GM12878 (cell line): ENCODE results near the gene UBC. TPM values are rescaled to one million over a fixed set of nuclear protein-coding genes. Genes with fewer than 3 reads are reported as not detected.

Source experiments
- BCL11A ChIP-seq: IDR thresholded peaks from 2 replicates; pipeline ENCODE4 v1.6.1; 2011; ENCODE audit warnings: low read depth, low read length
- ETV6 ChIP-seq, 2 experiments: fragments of 450-650 bp in 1 of 2; IDR thresholded peaks in 1 of 2; conservative IDR thresholded peaks in 1 of 2; 2 replicates each; pipeline ENCODE4 v1.6.1; 2014; ENCODE audit warnings: antibody characterized with exemption in 1 of 2, borderline replicate concordance in 1 of 2, low read depth in 1 of 2, mild to moderate bottlenecking in 1 of 2, moderate library complexity in 1 of 2
- GABPA ChIP-seq: IDR thresholded peaks from 2 replicates; pipeline ENCODE4 v1.6.1; 2014; ENCODE audit warnings: antibody characterized with exemption, low read depth, mild to moderate bottlenecking, inconsistent platforms
- JUND ChIP-seq: IDR thresholded peaks from 2 replicates; pipeline ENCODE4 v1.6.1; 2012; ENCODE audit warnings: low read depth, mild to moderate bottlenecking, low read length, improper control_type of control experiment, moderate library complexity
- MYC ChIP-seq: IDR thresholded peaks from 2 replicates; pipeline ENCODE4 v1.6.1; 2011; ENCODE audit warnings: mild to moderate bottlenecking, low read length, moderate library complexity, inconsistent platforms; ENCODE audit not compliant: insufficient read depth, insufficient replicate concordance, insufficient read length, severe bottlenecking
- PML ChIP-seq: IDR thresholded peaks from 2 replicates; pipeline ENCODE4 v1.6.1; 2012; ENCODE audit warnings: low read length, inconsistent platforms
- POU2F2 ChIP-seq: IDR thresholded peaks from 3 replicates; pipeline ENCODE4 v1.6.1; 2011; ENCODE audit warnings: low read depth, mild to moderate bottlenecking, low read length, borderline replicate concordance
- RAD21 ChIP-seq: IDR thresholded peaks from 2 replicates; pipeline ENCODE4 v1.6.1; 2011; ENCODE audit warnings: mild to moderate bottlenecking, low read depth, low read length, moderate library complexity; ENCODE audit not compliant: insufficient read depth
- SMAD1 ChIP-seq: fragments of 450-650 bp; IDR thresholded peaks from 2 replicates; pipeline ENCODE4 v1.6.1; 2018; ENCODE audit warnings: mild to moderate bottlenecking, low read depth; ENCODE audit not compliant: partially characterized antibody
- SMARCA5 ChIP-seq: fragments of 450-650 bp; IDR thresholded peaks from 2 replicates; pipeline ENCODE4 v1.6.1; 2017; ENCODE audit warnings: mild to moderate bottlenecking
- SMC3 ChIP-seq: IDR thresholded peaks from 2 replicates; pipeline ENCODE4 v1.6.1; 2011; ENCODE audit warnings: low read length, improper control_type of control experiment, borderline replicate concordance
- SREBF1 ChIP-seq: IDR thresholded peaks from 2 replicates; pipeline ENCODE4 v1.6.1; 2012; ENCODE audit warnings: mild to moderate bottlenecking, low read length
- YY1 ChIP-seq: IDR thresholded peaks from 2 replicates; pipeline ENCODE4 v1.6.1; 2011; ENCODE audit warnings: low read depth, mild to moderate bottlenecking, low read length
- ZNF217 ChIP-seq: fragments of 450-650 bp; IDR thresholded peaks from 2 replicates; pipeline ENCODE4 v1.6.1; 2017; ENCODE audit warnings: antibody characterized with exemption, mild to moderate bottlenecking
- polyA plus RNA-seq, 11 experiments: library from polyadenylated mRNA; depleted of rRNA in 4 of 11; unstranded in 6 of 11; stranded (reverse) in 5 of 11; fragments of >200 nt; fragmentation: Nextera tagmentation in 4 of 11; fragmentation: Illumina TruSeq in 1 of 11; extraction: Ambion mirVana in 4 of 11; extraction: Trizol in 1 of 11; gene quantifications; 1 replicate in 1 of 11; 2 replicates in 10 of 11; pipeline versions ENCODE4 v1.2.1 to v1.2.3, GENCODE V29; 2011 to 2016; ENCODE audit warnings: inconsistent platforms in 2 of 11, missing spikeins in 2 of 11, low read depth in 1 of 11
- total RNA-seq, 4 experiments: library from RNA; depleted of rRNA in 3 of 4; stranded (reverse); fragments of >200 nt in 3 of 4; fragmentation: Illumina TruSeq in 1 of 4; extraction: Trizol in 1 of 4; gene quantifications; 2 replicates each; pipeline versions ENCODE4 v1.2.1 to v1.2.3, GENCODE V29; 2013 to 2021
- TF ChIP-seq, protein P1 (sequence below): fragments of 450-650 bp; IDR thresholded peaks from 2 replicates; pipeline ENCODE4 v1.6.1; 2018; ENCODE audit warnings: mild to moderate bottlenecking, low read depth, moderate library complexity; ENCODE audit not compliant: partially characterized antibody
- TF ChIP-seq, protein P2 (sequence below): IDR thresholded peaks from 2 replicates; pipeline ENCODE4 v1.6.1; 2011; ENCODE audit warnings: low read depth, low read length, improper control_type of control experiment, borderline replicate concordance
- TF ChIP-seq, protein P3 (sequence below): IDR thresholded peaks from 2 replicates; pipeline ENCODE4 v1.6.1; 2012; ENCODE audit warnings: low read depth, low read length, improper control_type of control experiment
- TF ChIP-seq, protein P4 (sequence below): fragments of 450-650 bp; IDR thresholded peaks from 2 replicates; pipeline ENCODE4 v1.6.1; 2014; ENCODE audit warnings: mild to moderate bottlenecking
- TF ChIP-seq, protein P5 (sequence below): fragments of 450-650 bp; IDR thresholded peaks from 2 replicates; pipeline ENCODE4 v1.6.1; 2017; ENCODE audit warnings: low read depth, mild to moderate bottlenecking, moderate library complexity
- TF ChIP-seq, protein P6 (sequence below): IDR thresholded peaks from 2 replicates; pipeline ENCODE4 v1.6.1; 2011; ENCODE audit warnings: borderline replicate concordance, low read depth, mild to moderate bottlenecking, moderate library complexity, mixed read lengths, low read length; ENCODE audit not compliant: insufficient read depth; ENCODE audit errors: extremely low read length

Gene UBC
- total and polyA plus RNA-seq, 10 of the 15 experiments (the other 5 are each of a cell fraction or from before 2014, with no cell fraction given), result 653 to 1,666 (median 874) TPM

DNA sequence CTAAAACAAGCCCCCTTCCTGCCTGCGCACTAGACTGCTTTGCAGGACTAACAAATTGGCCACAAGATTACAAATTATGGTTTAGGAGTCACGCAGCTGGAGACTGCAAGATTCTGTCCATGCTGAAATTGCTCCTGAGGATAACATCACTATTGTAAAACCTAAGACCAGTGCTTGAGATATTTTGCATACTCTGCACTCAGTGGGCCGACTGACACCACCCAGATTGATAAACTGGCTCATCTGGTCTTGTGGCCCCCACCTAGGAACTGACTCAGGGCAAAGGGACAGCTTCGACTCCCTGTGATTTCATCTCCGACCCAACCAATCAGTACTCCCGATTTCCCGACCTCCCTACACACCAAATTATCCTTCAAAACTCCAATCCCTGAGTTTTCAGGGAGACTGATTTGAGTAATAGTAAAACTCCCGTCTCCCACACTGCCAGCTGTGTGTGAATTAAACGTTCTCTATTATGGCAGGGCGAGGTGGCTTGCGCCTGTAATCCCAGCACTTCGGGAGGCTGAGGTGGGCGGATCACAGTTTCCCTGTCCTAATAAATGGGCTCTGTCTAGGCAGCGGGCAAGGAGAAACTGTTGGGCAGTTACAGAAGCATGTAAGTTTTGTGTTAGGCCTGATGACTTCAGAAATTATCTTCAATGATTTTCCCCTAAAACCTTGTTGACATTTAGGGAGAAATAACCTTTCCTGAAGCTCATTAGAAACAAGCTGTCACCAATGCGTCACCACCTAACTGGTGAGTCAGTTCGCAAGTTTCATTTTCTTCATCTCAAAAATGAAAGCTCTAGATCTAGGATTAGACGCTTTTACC is 5.3 kb upstream of the UBC start (continued):
- TF ChIP-seq, protein P1, sequence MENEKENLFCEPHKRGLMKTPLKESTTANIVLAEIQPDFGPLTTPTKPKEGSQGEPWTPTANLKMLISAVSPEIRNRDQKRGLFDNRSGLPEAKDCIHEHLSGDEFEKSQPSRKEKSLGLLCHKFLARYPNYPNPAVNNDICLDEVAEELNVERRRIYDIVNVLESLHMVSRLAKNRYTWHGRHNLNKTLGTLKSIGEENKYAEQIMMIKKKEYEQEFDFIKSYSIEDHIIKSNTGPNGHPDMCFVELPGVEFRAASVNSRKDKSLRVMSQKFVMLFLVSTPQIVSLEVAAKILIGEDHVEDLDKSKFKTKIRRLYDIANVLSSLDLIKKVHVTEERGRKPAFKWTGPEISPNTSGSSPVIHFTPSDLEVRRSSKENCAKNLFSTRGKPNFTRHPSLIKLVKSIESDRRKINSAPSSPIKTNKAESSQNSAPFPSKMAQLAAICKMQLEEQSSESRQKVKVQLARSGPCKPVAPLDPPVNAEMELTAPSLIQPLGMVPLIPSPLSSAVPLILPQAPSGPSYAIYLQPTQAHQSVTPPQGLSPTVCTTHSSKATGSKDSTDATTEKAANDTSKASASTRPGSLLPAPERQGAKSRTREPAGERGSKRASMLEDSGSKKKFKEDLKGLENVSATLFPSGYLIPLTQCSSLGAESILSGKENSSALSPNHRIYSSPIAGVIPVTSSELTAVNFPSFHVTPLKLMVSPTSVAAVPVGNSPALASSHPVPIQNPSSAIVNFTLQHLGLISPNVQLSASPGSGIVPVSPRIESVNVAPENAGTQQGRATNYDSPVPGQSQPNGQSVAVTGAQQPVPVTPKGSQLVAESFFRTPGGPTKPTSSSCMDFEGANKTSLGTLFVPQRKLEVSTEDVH, result peak; percentile 82
- TF ChIP-seq POU2F2, result peak; percentile 90
- TF ChIP-seq ZNF217, result no peak; the same call in 1 of the 2 replicates
- TF ChIP-seq, protein P2, sequence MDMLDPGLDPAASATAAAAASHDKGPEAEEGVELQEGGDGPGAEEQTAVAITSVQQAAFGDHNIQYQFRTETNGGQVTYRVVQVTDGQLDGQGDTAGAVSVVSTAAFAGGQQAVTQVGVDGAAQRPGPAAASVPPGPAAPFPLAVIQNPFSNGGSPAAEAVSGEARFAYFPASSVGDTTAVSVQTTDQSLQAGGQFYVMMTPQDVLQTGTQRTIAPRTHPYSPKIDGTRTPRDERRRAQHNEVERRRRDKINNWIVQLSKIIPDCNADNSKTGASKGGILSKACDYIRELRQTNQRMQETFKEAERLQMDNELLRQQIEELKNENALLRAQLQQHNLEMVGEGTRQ, result no peak
- no peak for TF ChIP-seq SMC3
- TF ChIP-seq SMARCA5, result peak; percentile 88
- TF ChIP-seq PML, result no peak
- no peak for TF ChIP-seq GABPA
- TF ChIP-seq, protein P3, sequence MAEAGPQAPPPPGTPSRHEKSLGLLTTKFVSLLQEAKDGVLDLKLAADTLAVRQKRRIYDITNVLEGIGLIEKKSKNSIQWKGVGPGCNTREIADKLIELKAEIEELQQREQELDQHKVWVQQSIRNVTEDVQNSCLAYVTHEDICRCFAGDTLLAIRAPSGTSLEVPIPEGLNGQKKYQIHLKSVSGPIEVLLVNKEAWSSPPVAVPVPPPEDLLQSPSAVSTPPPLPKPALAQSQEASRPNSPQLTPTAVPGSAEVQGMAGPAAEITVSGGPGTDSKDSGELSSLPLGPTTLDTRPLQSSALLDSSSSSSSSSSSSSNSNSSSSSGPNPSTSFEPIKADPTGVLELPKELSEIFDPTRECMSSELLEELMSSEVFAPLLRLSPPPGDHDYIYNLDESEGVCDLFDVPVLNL, result no peak
- TF ChIP-seq, protein P4, sequence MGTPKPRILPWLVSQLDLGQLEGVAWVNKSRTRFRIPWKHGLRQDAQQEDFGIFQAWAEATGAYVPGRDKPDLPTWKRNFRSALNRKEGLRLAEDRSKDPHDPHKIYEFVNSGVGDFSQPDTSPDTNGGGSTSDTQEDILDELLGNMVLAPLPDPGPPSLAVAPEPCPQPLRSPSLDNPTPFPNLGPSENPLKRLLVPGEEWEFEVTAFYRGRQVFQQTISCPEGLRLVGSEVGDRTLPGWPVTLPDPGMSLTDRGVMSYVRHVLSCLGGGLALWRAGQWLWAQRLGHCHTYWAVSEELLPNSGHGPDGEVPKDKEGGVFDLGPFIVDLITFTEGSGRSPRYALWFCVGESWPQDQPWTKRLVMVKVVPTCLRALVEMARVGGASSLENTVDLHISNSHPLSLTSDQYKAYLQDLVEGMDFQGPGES, result no peak
- peak; percentile 98 for TF ChIP-seq BCL11A
- TF ChIP-seq YY1, result no peak; the same call in 1 of the 2 replicates
- TF ChIP-seq SREBF1, result no peak
- TF ChIP-seq, protein P5, sequence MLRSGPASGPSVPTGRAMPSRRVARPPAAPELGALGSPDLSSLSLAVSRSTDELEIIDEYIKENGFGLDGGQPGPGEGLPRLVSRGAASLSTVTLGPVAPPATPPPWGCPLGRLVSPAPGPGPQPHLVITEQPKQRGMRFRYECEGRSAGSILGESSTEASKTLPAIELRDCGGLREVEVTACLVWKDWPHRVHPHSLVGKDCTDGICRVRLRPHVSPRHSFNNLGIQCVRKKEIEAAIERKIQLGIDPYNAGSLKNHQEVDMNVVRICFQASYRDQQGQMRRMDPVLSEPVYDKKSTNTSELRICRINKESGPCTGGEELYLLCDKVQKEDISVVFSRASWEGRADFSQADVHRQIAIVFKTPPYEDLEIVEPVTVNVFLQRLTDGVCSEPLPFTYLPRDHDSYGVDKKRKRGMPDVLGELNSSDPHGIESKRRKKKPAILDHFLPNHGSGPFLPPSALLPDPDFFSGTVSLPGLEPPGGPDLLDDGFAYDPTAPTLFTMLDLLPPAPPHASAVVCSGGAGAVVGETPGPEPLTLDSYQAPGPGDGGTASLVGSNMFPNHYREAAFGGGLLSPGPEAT, result peak; percentile 87
- TF ChIP-seq, protein P6, sequence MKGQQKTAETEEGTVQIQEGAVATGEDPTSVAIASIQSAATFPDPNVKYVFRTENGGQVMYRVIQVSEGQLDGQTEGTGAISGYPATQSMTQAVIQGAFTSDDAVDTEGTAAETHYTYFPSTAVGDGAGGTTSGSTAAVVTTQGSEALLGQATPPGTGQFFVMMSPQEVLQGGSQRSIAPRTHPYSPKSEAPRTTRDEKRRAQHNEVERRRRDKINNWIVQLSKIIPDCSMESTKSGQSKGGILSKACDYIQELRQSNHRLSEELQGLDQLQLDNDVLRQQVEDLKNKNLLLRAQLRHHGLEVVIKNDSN, result no peak
- TF ChIP-seq SMAD1, result peak; percentile 31
- peak; percentile 92 for TF ChIP-seq JUND
- TF ChIP-seq ETV6 (conservative IDR thresholded peaks at IDR 0.05 in 1 of 2, IDR thresholded peaks at IDR 0.05 in 1 of 2; ENCODE audit: borderline replicate concordance in 1 of 2, low read depth in 1 of 2), result peak in 1 of 2 experiments; percentile 87; a peak in 2 of 4 replicates
- TF ChIP-seq MYC, result no peak
- no peak for TF ChIP-seq RAD21
